Esophagus squamous epithelium (tissue), 5 donors: ENCODE results near the gene GAK. TPM values are rescaled to one million over a fixed set of nuclear protein-coding genes. Genes with fewer than 3 reads are reported as not detected.

ENCODE experiments used
- DNase-seq: peaks from one replicate; lab custom pipeline; 2025; lab: John Stamatoyannopoulos, UW
- H3K27ac ChIP-seq, 4 donors: fragments of 200-600 bp; sonication (generic); one replicate each; pipeline ENCODE4 v1.5.1; 2016 to 2019; ENCODE audit warnings: mild to moderate bottlenecking in 1 of 4
- H3K27me3 ChIP-seq, 4 donors: fragments of 200-600 bp; sonication (generic); 1 replicate in 3 of 4; 2 replicates in 1 of 4; pipeline versions ENCODE4 v1.5.1 to v1.6.0; 2017 to 2021; ENCODE audit warnings: antibody characterized with exemption in 1 of 4
- H3K36me3 ChIP-seq, 3 donors: fragments of 200-600 bp; sonication (generic); one replicate each; pipeline ENCODE4 v1.5.1; 2016 to 2019
- H3K4me1 ChIP-seq, 3 donors: fragments of 200-600 bp; sonication (generic); one replicate each; pipeline ENCODE4 v1.5.1; 2017 to 2019
- H3K4me3 ChIP-seq, 4 donors: fragments of 200-600 bp; sonication (generic); 1 replicate in 3 of 4; 2 replicates in 1 of 4; pipeline ENCODE4 v1.5.1; 2016 to 2019; ENCODE audit warnings: mild to moderate bottlenecking in 2 of 4, moderate library complexity in 1 of 4
- H3K9me3 ChIP-seq, 3 donors: fragments of 200-600 bp; sonication (generic); one replicate each; pipeline ENCODE4 v1.5.1; 2016 to 2019
- CTCF ChIP-seq, 6 experiments: fragments of 450-650 bp in 4 of 6; fragments of 200-600 bp in 2 of 6; sonication (generic) in 2 of 6; IDR thresholded peaks; one replicate each; pipeline ENCODE4 v1.5.1; 2016 to 2019; ENCODE audit warnings: antibody characterized with exemption in 6 of 6, mild to moderate bottlenecking in 4 of 6, moderate library complexity in 4 of 6
- POLR2A ChIP-seq, 4 donors: fragments of 450-650 bp; IDR thresholded peaks; one replicate each; pipeline ENCODE4 v1.6.1; 2017; ENCODE audit warnings: antibody characterized with exemption in 4 of 4, mild to moderate bottlenecking in 4 of 4, moderate library complexity in 3 of 4
- WGBS, 2 donors: methylation state at CpG; one replicate each; pipeline ENCODE4 v1.1.5; 2018; 5-methylcytosine and 5-hydroxymethylcytosine counted together
- intact Hi-C: fragments of 100-400 bp; cut with DNase I; formaldehyde crosslinking; loops from one replicate; pipeline ENCODE4 v1.15.0; 2022
- total RNA-seq, 4 donors: library from RNA; depleted of rRNA; stranded (reverse); fragments of >200 nt; gene quantifications; one replicate each; pipeline ENCODE4 v1.1.0, GENCODE V29; 2016
- donor health status: DM: yes; HTN: yes; CAD: no.

Gene GAK
- total RNA-seq, 4 donors from 2014 or later: 70.6 to 97.8 (median 80.7) TPM

- 78 to 83% methylated on average over 7 to 41 of the region's 44 CpGs for WGBS, 2 donors
- Histone ChIP-seq H3K9me3 (peaks cover 0 to 3% (median 0%) of the 10 kb centered on the region in 3 donors), H3K4me1 (peaks cover 0 to 7% (median 0%) of the 10 kb centered on the region in 3 donors), H3K27me3 (peaks cover 0 to 17% (median 0%) of the 10 kb centered on the region in 4 donors), H3K27ac (no peak overlapping the region), H3K36me3 (no peaks in the 10 kb centered on the region), H3K4me3 (no peak overlapping the region)
- intact Hi-C loops: no loop called here
- TF ChIP-seq CTCF (IDR thresholded peaks at IDR 0.05) (no peak), POLR2A (IDR thresholded peaks at IDR 0.05) (no peak)
- no peak for DNase-seq
These were observed 127.3 kb downstream of the GAK start for GRCh38 chr4:804804-805203.

GRCh38 chr4:803884-804283 is 128.2 kb downstream of the GAK start:
- Histone ChIP-seq H3K9me3 (peaks cover 0 to 3% (median 0%) of the 10 kb centered on the region in 3 donors), H3K36me3 (no peaks in the 10 kb centered on the region), H3K27me3 (peaks cover 0 to 17% (median 0%) of the 10 kb centered on the region in 4 donors), H3K4me1 (peaks cover 0 to 13% (median 6%) of the 10 kb centered on the region in 3 donors), H3K4me3 (no peak overlapping the region), H3K27ac (no peak overlapping the region)
- 83 to 87% methylated on average over 3 to 12 of the region's 13 CpGs for WGBS, 2 donors
- DNase-seq: no peak
- TF ChIP-seq POLR2A (IDR thresholded peaks at IDR 0.05) (no peak), CTCF (IDR thresholded peaks at IDR 0.05) (no peak)
- intact Hi-C loops: no loop called here

- peaks cover 0 to 9% (median 6%) of the 10 kb centered on the region in 3 donors for H3K4me1 ChIP-seq
- no peak overlapping the region for H3K27ac ChIP-seq
- peaks cover 0 to 26% (median 0%) of the 10 kb centered on the region in 4 donors for H3K27me3 ChIP-seq
- TF ChIP-seq POLR2A (IDR thresholded peaks at IDR 0.05): no peak
- TF ChIP-seq CTCF (IDR thresholded peaks at IDR 0.05): no peak
- no peaks in the 10 kb centered on the region for H3K9me3 ChIP-seq
- DNase-seq: no peak
- intact Hi-C loops: no loop called here
- H3K4me3 ChIP-seq: no peak overlapping the region
- H3K36me3 ChIP-seq: no peaks in the 10 kb centered on the region
- WGBS, 2 donors: 87 to 93% methylated on average over 9 to 13 of the region's 13 CpGs
These were observed 130.5 kb downstream of the GAK start for GRCh38 chr4:801436-802124.

Other genes starting within 250 kb of the GAK start
- 1 to 10 TPM; 2.5 to 6.5 (median 4.7) TPM for gene SLC49A3, start 243.2 kb downstream of the GAK start, total RNA-seq
- 10 to 100 TPM; 40.0 to 57.6 (median 46.9) TPM for gene PCGF3, start 226.5 kb downstream of the GAK start, total RNA-seq
- under 1 TPM in 2 of 4 donors, not detected in 2; 0.44 to 0.57 TPM for gene CPLX1, start 106.2 kb downstream of the GAK start, total RNA-seq
- gene TMEM175, start 144 bp upstream of the GAK start, total RNA-seq: 10 to 100 TPM in 3 of 4 donors, 1 to 10 TPM in 1; 8.4 to 22.9 (median 19.7) TPM
- gene DGKQ, start 41.3 kb upstream of the GAK start, total RNA-seq: 10 to 100 TPM in 2 of 4 donors, 1 to 10 TPM in 2; 9.5 to 12.0 (median 10.7) TPM
- 10 to 100 TPM in 2 of 4 donors, 1 to 10 TPM in 2; 4.3 to 20.5 (median 14.1) TPM for gene IDUA, start 54.7 kb upstream of the GAK start, total RNA-seq
- not detected for gene SLC26A1, start 61.1 kb upstream of the GAK start, total RNA-seq
- 10 to 100 TPM in 1 of 4 donors, 1 to 10 TPM in 3; 2.8 to 10.1 (median 4.7) TPM for gene FGFRL1, start 79.3 kb upstream of the GAK start, total RNA-seq
- 1 to 10 TPM in 2 of 4 donors, under 1 TPM in 2; 0.53 to 6.3 (median 1.9) TPM for gene RNF212, start 181.2 kb upstream of the GAK start, total RNA-seq
- gene SPON2, start 240.3 kb upstream of the GAK start, total RNA-seq: 10 to 100 TPM; 14.5 to 53.4 (median 21.3) TPM